HepG2 (cell line): ENCODE results near the gene TDRD9. TPM values are rescaled to one million over a fixed set of nuclear protein-coding genes. Genes with fewer than 3 reads are reported as not detected.

ENCODE experiments used
- ATAC-seq: fragments of 200-7000 bp; cut with Tn5 transposase; 3 replicates; pipeline ENCODE4 v1.9.1; 2020; ENCODE audit warnings: mild to moderate bottlenecking, moderate library complexity
- BruUV-seq: library from RNA; stranded (reverse); fragments of 400-500 nt; replicated peaks from 2 replicates; lab custom pipeline; 2021; lab: Mats Ljungman, UMichigan
- CTCF ChIA-PET: fragments of 300-600 bp; formaldehyde crosslinking; extraction: SDS; loops from one replicate; lab custom pipeline; 2021; ENCODE audit warnings: low total read pairs, inconsistent platforms, low intra/inter-chr PET ratio; lab: Yijun Ruan, JAX
- POLR2A ChIA-PET: fragments of 350-600 bp; sonication (Branson Sonifier 250); formaldehyde crosslinking; loops from one replicate; lab custom pipeline; 2020; ENCODE audit warnings: antibody characterized with exemption, inconsistent platforms; lab: Yijun Ruan, JAX
- DNase-seq: peaks from one replicate; pipeline ENCODE4 v3.0.0-alpha.2; 2015; ENCODE audit warnings: low spot score
- FAIRE-seq: peaks from 3 replicates; lab custom pipeline; 2011; peaks lifted over from hg19 to GRCh38; lab: Jason Lieb, UNC
- H2AFZ ChIP-seq: one replicate; pipeline ENCODE4 v1.6.1; 2011; ENCODE audit warnings: low read length, inconsistent platforms
- H3K27ac ChIP-seq: fragments of 300-600 bp; 3 replicates; pipeline ENCODE4 v1.8.0; 2011; ENCODE audit warnings: mixed run types, mild to moderate bottlenecking, mixed read lengths, low read length, inconsistent platforms; ENCODE audit not compliant: insufficient read depth; ENCODE audit errors: extremely low read length
- H3K27me3 ChIP-seq, 2 experiments: fragments of 200-600 bp in 1 of 2; 2 replicates in 1 of 2; 3 replicates in 1 of 2; pipeline versions ENCODE4 v1.6.0 to v1.8.0; 2011; ENCODE audit warnings: low read length in 2 of 2, mild to moderate bottlenecking in 2 of 2, moderate library complexity in 2 of 2, inconsistent platforms in 1 of 2; ENCODE audit not compliant: insufficient read depth in 2 of 2, control insufficient read depth in 1 of 2
- H3K36me3 ChIP-seq, 2 experiments: fragments of 200-600 bp in 1 of 2; replicated peaks in 1 of 2; 2 replicates in 1 of 2; 3 replicates in 1 of 2; pipeline versions ENCODE4 v1.5.1 to v1.8.0; 2011; ENCODE audit warnings: low read length in 2 of 2, inconsistent platforms in 1 of 2; ENCODE audit not compliant: insufficient read depth in 2 of 2, control insufficient read depth in 1 of 2
- H3K4me1 ChIP-seq: 2 replicates; pipeline ENCODE4 v1.5.1; 2012; ENCODE audit warnings: low read length, inconsistent platforms; ENCODE audit not compliant: insufficient read depth
- H3K4me2 ChIP-seq: 2 replicates; pipeline ENCODE4 v1.6.0; 2011; ENCODE audit warnings: low read depth, low read length, inconsistent platforms
- H3K4me3 ChIP-seq, 3 experiments: fragments of 200-600 bp in 1 of 3; sonication (generic), shearing (Covaris generic) in 1 of 3; replicated peaks in 1 of 3; 2 replicates each; pipeline ENCODE4 v1.5.1; 2011 to 2016; ENCODE audit warnings: low read length in 3 of 3, inconsistent platforms in 2 of 3, low read depth in 2 of 3, mild to moderate bottlenecking in 2 of 3, control low read depth in 1 of 3, mixed read lengths in 1 of 3; ENCODE audit not compliant: insufficient read depth in 1 of 3
- H3K79me2 ChIP-seq: one replicate; pipeline ENCODE4 v1.6.1; 2011; ENCODE audit warnings: low read length, inconsistent platforms; ENCODE audit not compliant: insufficient read depth
- H3K9ac ChIP-seq: 2 replicates; pipeline ENCODE4 v1.6.0; 2011; ENCODE audit warnings: mild to moderate bottlenecking, low read depth, low read length, inconsistent platforms; ENCODE audit not compliant: insufficient read depth
- H3K9me3 ChIP-seq: 2 replicates; pipeline ENCODE4 v1.5.1; 2012; ENCODE audit warnings: mild to moderate bottlenecking, low read length
- H4K20me1 ChIP-seq: 2 replicates; pipeline ENCODE4 v1.6.0; 2011; ENCODE audit warnings: inconsistent platforms, mild to moderate bottlenecking, low read length, moderate library complexity; ENCODE audit not compliant: insufficient read depth
- ARHGAP35 ChIP-seq: sonication (generic); formaldehyde crosslinking; IDR thresholded peaks from 2 replicates; pipeline ENCODE4 v1.9.0; 2022; ENCODE audit warnings: mild to moderate bottlenecking, inconsistent platforms, moderate library complexity, missing genetic modification reagents, borderline replicate concordance
- DMTF1 ChIP-seq: sonication (generic); formaldehyde crosslinking; IDR thresholded peaks from 2 replicates; pipeline ENCODE4 v1.4.0; 2020; ENCODE audit warnings: mild to moderate bottlenecking, missing genetic modification reagents
- GLI4 ChIP-seq: sonication (generic); formaldehyde crosslinking; IDR thresholded peaks from 2 replicates; pipeline ENCODE4 v1.5.1; 2020; ENCODE audit warnings: missing genetic modification reagents, mild to moderate bottlenecking, moderate library complexity, borderline replicate concordance
- HNRNPUL1 ChIP-seq: fragments of 200-400 bp; formaldehyde crosslinking; IDR thresholded peaks from 2 replicates; pipeline ENCODE4 v1.6.1; 2017; ENCODE audit warnings: low read depth, mild to moderate bottlenecking, low read length, moderate library complexity
- JARID2 ChIP-seq: sonication (generic); formaldehyde crosslinking; IDR thresholded peaks from 2 replicates; pipeline ENCODE4 v1.8.1; 2023; ENCODE audit warnings: missing genetic modification reagents, inconsistent platforms; ENCODE audit not compliant: insufficient replicate concordance
- NPAS2 ChIP-seq: sonication (generic); formaldehyde crosslinking; IDR thresholded peaks from 2 replicates; pipeline ENCODE4 v1.8.0; 2022; ENCODE audit warnings: mild to moderate bottlenecking, missing genetic modification reagents, borderline replicate concordance
- NRL ChIP-seq: sonication (generic); formaldehyde crosslinking; IDR thresholded peaks from 2 replicates; pipeline ENCODE4 v1.5.0; 2020; ENCODE audit warnings: missing genetic modification reagents, mild to moderate bottlenecking, moderate library complexity, borderline replicate concordance
- PHF8 ChIP-seq: sonication (generic); formaldehyde crosslinking; IDR thresholded peaks from 2 replicates; pipeline ENCODE4 v1.5.0; 2020; ENCODE audit warnings: missing genetic modification reagents
- RBM39 ChIP-seq: fragments of 200-400 bp; formaldehyde crosslinking; IDR thresholded peaks from one replicate; pipeline ENCODE4 v1.6.1; 2018; ENCODE audit warnings: antibody characterized with exemption, mild to moderate bottlenecking, low read depth, low read length; ENCODE audit not compliant: poor library complexity, severe bottlenecking
- SMARCE1 ChIP-seq: fragments of 450-650 bp; IDR thresholded peaks from 2 replicates; pipeline ENCODE4 v1.6.1; 2017; ENCODE audit warnings: borderline replicate concordance
- SRY ChIP-seq: sonication (generic); formaldehyde crosslinking; IDR thresholded peaks from 2 replicates; pipeline ENCODE4 v1.8.0; 2022; ENCODE audit warnings: mild to moderate bottlenecking, missing genetic modification reagents
- STAT5B ChIP-seq: sonication (generic); formaldehyde crosslinking; IDR thresholded peaks from 2 replicates; pipeline ENCODE4 v1.4.0; 2020; ENCODE audit warnings: missing genetic modification reagents
- TERF1 ChIP-seq: sonication (generic); formaldehyde crosslinking; IDR thresholded peaks from 2 replicates; pipeline ENCODE4 v1.8.0; 2022; ENCODE audit warnings: mild to moderate bottlenecking, missing genetic modification reagents, moderate library complexity
- ZKSCAN8 ChIP-seq: IDR thresholded peaks from 2 replicates; pipeline ENCODE4 v1.6.1; 2016; ENCODE audit warnings: borderline replicate concordance, missing genetic modification reagents, missing compliant biosample characterization
- ZMAT5 ChIP-seq: sonication (generic); formaldehyde crosslinking; IDR thresholded peaks from 2 replicates; pipeline ENCODE4 v1.5.0; 2020; ENCODE audit warnings: mild to moderate bottlenecking, low read depth, missing genetic modification reagents, borderline replicate concordance
- ZNF17 ChIP-seq: sonication (generic); formaldehyde crosslinking; IDR thresholded peaks from 2 replicates; pipeline ENCODE4 v1.5.0; 2020; ENCODE audit warnings: mild to moderate bottlenecking, missing genetic modification reagents
- WGBS: methylation state at CpG from one replicate; pipeline ENCODE4 v1.1.6; 2017; ENCODE audit warnings: low lambda C conversion rate; 5-methylcytosine and 5-hydroxymethylcytosine counted together
- in situ Hi-C: cut with HindIII; loops from 2 replicates; pipeline ENCODE4 v1.10.0; 2017; ENCODE audit warnings: low pct_unique_long_range_greater_than_20kb; ENCODE audit not compliant: extremely low pct_ligation_motif_present
- intact Hi-C: fragments of 100-400 bp; cut with micrococcal nuclease; formaldehyde crosslinking; loops from one replicate; pipeline ENCODE4 v1.10.0; 2022; ENCODE audit not compliant: unreplicated experiment
- polyA plus RNA-seq, 8 experiments: library from polyadenylated mRNA; depleted of rRNA in 3 of 8; stranded (reverse) in 7 of 8; unstranded in 1 of 8; fragments of >200 nt; fragmentation: Illumina TruSeq in 4 of 8; extraction: Trizol in 4 of 8; gene quantifications; 2 replicates each; pipeline versions ENCODE4 v1.2.1 to v1.2.3, GENCODE V29; 2011 to 2016; ENCODE audit warnings: low read depth in 4 of 8, missing spikeins in 1 of 8, mixed read lengths in 1 of 8; ENCODE audit not compliant: insufficient read depth in 1 of 8
- total RNA-seq, 5 experiments: library from RNA; depleted of rRNA; stranded (reverse); fragments of >200 nt; fragmentation: Illumina TruSeq; extraction: Trizol; gene quantifications; 2 replicates each; pipeline ENCODE4 v1.2.3, GENCODE V29; 2016; ENCODE audit warnings: low read depth in 1 of 5

TDRD9 gene
- total and polyA plus RNA-seq, 2 of the 13 experiments (the other 11 are each of a cell fraction or from before 2014, with no cell fraction given), result not detected

GRCh38 chr14:104031384-104031783, 103.1 kb downstream of the TDRD9 start (continued):
- no peak for TF ChIP-seq TERF1 (CRISPR knock-in tag)
- no peak for TF ChIP-seq NRL
- TF ChIP-seq JARID2 (CRISPR knock-in tag), result no peak
- TF ChIP-seq RBM39, result no peak
- no peak for TF ChIP-seq ZMAT5 (CRISPR knock-in tag)
- no peak for TF ChIP-seq ZKSCAN8
- TF ChIP-seq, all 625 proteins: peak for 0

- no peaks in the 10 kb centered on the region for H3K36me3 ChIP-seq
- no peak overlapping the region for H3K4me2 ChIP-seq
- ATAC-seq (no peak), DNase-seq (no peak), FAIRE-seq (no peak)
- BruUV-seq, result no TSS peak
- ChIA-PET CTCF (no interaction called here), POLR2A (no interaction called here)
- H3K27ac ChIP-seq, result no peak overlapping the region
- no peak overlapping the region for H2AFZ ChIP-seq
- no peak overlapping the region for H3K4me3 ChIP-seq
- no peak overlapping the region for H3K9ac ChIP-seq
- 19% methylated on average over 11 of the region's 12 CpGs for WGBS
- no peaks in the 10 kb centered on the region for H3K9me3 ChIP-seq
- H3K79me2 ChIP-seq, result no peaks in the 10 kb centered on the region
- no peaks in the 10 kb centered on the region for H4K20me1 ChIP-seq
- intact Hi-C loops, result no loop called here
- no peaks in the 10 kb centered on the region for H3K4me1 ChIP-seq
- H3K27me3 ChIP-seq, result peaks cover 2 to 27% of the 10 kb centered on the region in 2 experiments; a peak in 3 of 5 replicates
- in situ Hi-C loops, result no loop called here
- TF ChIP-seq SRY (CRISPR knock-in tag) (no peak), DMTF1 (CRISPR knock-in tag) (no peak), SMARCE1 (no peak), ZNF17 (no peak), GLI4 (CRISPR knock-in tag) (no peak), HNRNPUL1 (no peak), PHF8 (CRISPR knock-in tag) (no peak), ARHGAP35 (CRISPR knock-in tag) (no peak), STAT5B (CRISPR knock-in tag) (no peak), NPAS2 (CRISPR knock-in tag) (no peak)
Measured at GRCh38 chr14:104034976-104035699, 106.9 kb downstream of the TDRD9 start.
